ENCODE results near the gene KLHDC2.

DNA sequence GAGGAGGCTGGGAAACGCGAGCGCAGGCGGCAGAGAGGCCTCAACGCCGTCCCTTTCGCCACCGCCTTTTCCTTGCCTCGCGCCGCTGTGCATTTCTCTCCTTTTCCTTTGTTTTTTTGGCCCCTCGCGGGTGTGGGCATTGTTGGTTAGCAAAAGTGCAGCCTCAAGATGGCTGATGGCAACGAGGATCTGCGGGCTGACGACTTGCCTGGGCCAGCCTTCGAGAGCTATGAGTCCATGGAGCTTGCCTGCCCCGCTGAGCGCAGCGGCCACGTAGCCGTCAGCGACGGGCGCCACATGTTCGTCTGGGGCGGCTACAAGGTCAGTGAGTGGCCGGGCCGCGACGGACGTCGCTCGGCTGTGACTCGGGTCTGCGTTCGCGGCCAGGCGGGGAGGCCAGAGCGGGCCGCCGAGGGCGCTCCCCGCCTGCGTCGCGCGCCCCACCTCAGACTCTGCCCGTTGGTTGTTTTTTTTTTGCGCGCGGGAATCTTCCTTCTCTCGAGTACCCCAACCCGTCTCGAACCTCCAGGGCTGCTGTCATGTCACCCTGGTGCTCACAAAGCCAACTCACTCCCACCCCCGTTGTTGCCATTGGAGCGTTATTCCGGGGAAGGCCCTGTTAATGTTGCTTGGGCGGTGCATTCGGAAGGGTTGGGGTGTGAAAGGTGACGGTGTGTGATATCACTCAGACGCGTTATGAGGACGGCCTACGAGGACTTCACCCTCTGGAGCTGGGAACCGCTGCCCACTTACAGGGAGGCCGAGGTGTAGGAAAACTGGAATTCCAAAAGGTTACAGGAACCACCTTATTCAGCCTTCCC lies 558 bp downstream of the KLHDC2 start:
- no peak for TF ChIP-seq CTCF (IDR thresholded peaks at IDR 0.05)
- no peak for TF ChIP-seq EP300 (IDR thresholded peaks at IDR 0.05)
- TF ChIP-seq RAD21 (conservative IDR thresholded peaks at IDR 0.05 in 1 of 2, IDR thresholded peaks at IDR 0.05 in 1 of 2) = no peak
- TF ChIP-seq SMC3 (IDR thresholded peaks at IDR 0.05) = no peak
- TF ChIP-seq POLR2A (IDR thresholded peaks at IDR 0.05; ENCODE audit: low read length) = peak; percentile 8; the same call in 1 of the 2 replicates
- TF ChIP-seq, protein P1, sequence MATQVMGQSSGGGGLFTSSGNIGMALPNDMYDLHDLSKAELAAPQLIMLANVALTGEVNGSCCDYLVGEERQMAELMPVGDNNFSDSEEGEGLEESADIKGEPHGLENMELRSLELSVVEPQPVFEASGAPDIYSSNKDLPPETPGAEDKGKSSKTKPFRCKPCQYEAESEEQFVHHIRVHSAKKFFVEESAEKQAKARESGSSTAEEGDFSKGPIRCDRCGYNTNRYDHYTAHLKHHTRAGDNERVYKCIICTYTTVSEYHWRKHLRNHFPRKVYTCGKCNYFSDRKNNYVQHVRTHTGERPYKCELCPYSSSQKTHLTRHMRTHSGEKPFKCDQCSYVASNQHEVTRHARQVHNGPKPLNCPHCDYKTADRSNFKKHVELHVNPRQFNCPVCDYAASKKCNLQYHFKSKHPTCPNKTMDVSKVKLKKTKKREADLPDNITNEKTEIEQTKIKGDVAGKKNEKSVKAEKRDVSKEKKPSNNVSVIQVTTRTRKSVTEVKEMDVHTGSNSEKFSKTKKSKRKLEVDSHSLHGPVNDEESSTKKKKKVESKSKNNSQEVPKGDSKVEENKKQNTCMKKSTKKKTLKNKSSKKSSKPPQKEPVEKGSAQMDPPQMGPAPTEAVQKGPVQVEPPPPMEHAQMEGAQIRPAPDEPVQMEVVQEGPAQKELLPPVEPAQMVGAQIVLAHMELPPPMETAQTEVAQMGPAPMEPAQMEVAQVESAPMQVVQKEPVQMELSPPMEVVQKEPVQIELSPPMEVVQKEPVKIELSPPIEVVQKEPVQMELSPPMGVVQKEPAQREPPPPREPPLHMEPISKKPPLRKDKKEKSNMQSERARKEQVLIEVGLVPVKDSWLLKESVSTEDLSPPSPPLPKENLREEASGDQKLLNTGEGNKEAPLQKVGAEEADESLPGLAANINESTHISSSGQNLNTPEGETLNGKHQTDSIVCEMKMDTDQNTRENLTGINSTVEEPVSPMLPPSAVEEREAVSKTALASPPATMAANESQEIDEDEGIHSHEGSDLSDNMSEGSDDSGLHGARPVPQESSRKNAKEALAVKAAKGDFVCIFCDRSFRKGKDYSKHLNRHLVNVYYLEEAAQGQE (IDR thresholded peaks at IDR 0.05) = no peak
- no peak for TF ChIP-seq CHD4 (IDR thresholded peaks at IDR 0.05; ENCODE audit: borderline replicate concordance)
- TF ChIP-seq RFX5 (IDR thresholded peaks at IDR 0.05) = no peak
- no peak for TF ChIP-seq CHD2 (IDR thresholded peaks at IDR 0.05; ENCODE audit: low read length, partially characterized antibody)
- no peak for TF ChIP-seq NR3C1 (IDR thresholded peaks at IDR 0.05)

All from A549 (cell line).